PC-3 (cell line): ENCODE results near the gene CARNS1. TPM values are rescaled to one million over a fixed set of nuclear protein-coding genes. Genes with fewer than 3 reads are reported as not detected.

Source experiments
- ATAC-seq: fragments of 200-7000 bp; cut with Tn5 transposase; 2 replicates; pipeline ENCODE4 v1.9.1; 2020; ENCODE audit warnings: mild to moderate bottlenecking, moderate library complexity
- BruUV-seq: library from RNA; stranded (reverse); fragments of 400-500 nt; replicated peaks from 2 replicates; lab custom pipeline; 2021; lab: Mats Ljungman, UMichigan
- CTCF ChIA-PET: fragments of 300-600 bp; sonication (Branson Sonifier 250); formaldehyde crosslinking; loops from one replicate; lab custom pipeline; 2022; ENCODE audit warnings: antibody characterized with exemption; lab: Charles Lee
- POLR2A ChIA-PET: fragments of 300-600 bp; sonication (Branson Sonifier 250); formaldehyde crosslinking; loops from one replicate; lab custom pipeline; 2022; ENCODE audit warnings: antibody characterized with exemption; ENCODE audit not compliant: unreplicated experiment; lab: Charles Lee
- DNase-seq: peaks from one replicate; pipeline ENCODE4 v3.0.0-alpha.2; 2015
- H2AFZ ChIP-seq: fragments of 300-600 bp; sonication (generic); 2 replicates; pipeline ENCODE4 v1.6.0; 2016; ENCODE audit warnings: antibody characterized with exemption, low read length
- H3F3A ChIP-seq: fragments of 300-600 bp; sonication (generic); one replicate; pipeline ENCODE4 v1.6.0; 2017; ENCODE audit warnings: antibody characterized with exemption, low read length, control low read depth, mild to moderate bottlenecking; ENCODE audit not compliant: unreplicated experiment
- H3K27ac ChIP-seq: fragments of 300-600 bp; sonication (generic); 2 replicates; pipeline ENCODE4 v1.5.1; 2016; ENCODE audit warnings: mild to moderate bottlenecking, low read length
- H3K27me3 ChIP-seq: fragments of 300-600 bp; sonication (generic); 2 replicates; pipeline ENCODE4 v1.6.1; 2016; ENCODE audit warnings: low read length, mixed read lengths
- H3K36me3 ChIP-seq: fragments of 300-600 bp; sonication (generic); 2 replicates; pipeline ENCODE4 v1.6.1; 2016; ENCODE audit warnings: low read depth, mixed run types, low read length, mixed read lengths
- H3K4me1 ChIP-seq: fragments of 300-600 bp; sonication (generic); 2 replicates; pipeline ENCODE4 v1.5.1; 2016; ENCODE audit warnings: low read length; ENCODE audit not compliant: insufficient read depth
- H3K4me2 ChIP-seq: fragments of 300-600 bp; sonication (generic); 2 replicates; pipeline ENCODE4 v1.6.0; 2016; ENCODE audit warnings: low read length
- H3K4me3 ChIP-seq: fragments of 300-600 bp; sonication (generic); 2 replicates; pipeline ENCODE4 v1.5.1; 2016; ENCODE audit warnings: mild to moderate bottlenecking, low read length, mixed read lengths
- H3K79me2 ChIP-seq: fragments of 300-600 bp; sonication (generic); 2 replicates; pipeline ENCODE4 v1.6.1; 2017; ENCODE audit warnings: low read length, mixed read lengths
- H3K9ac ChIP-seq: fragments of 300-600 bp; sonication (generic); 2 replicates; pipeline ENCODE4 v1.6.0; 2016; ENCODE audit warnings: mild to moderate bottlenecking, low read length
- H3K9me2 ChIP-seq: fragments of 300-600 bp; sonication (generic); replicated peaks from 2 replicates; pipeline ENCODE4 v1.6.1; 2016; ENCODE audit warnings: mixed run types, low read length, mixed read lengths
- H3K9me3 ChIP-seq: fragments of 300-600 bp; sonication (generic); 2 replicates; pipeline ENCODE4 v1.6.1; 2016; ENCODE audit warnings: low read length, mixed read lengths
- H4K20me1 ChIP-seq: fragments of 300-600 bp; sonication (generic); 2 replicates; pipeline ENCODE4 v1.6.1; 2016; ENCODE audit warnings: low read length, mixed read lengths
- EZH2 ChIP-seq: fragments of 300-600 bp; sonication (generic); IDR thresholded peaks from one replicate; pipeline ENCODE4 v1.6.1; 2017; ENCODE audit warnings: antibody characterized with exemption, mild to moderate bottlenecking, low read length; ENCODE audit not compliant: unreplicated experiment
- EZH2phosphoT487 ChIP-seq: fragments of 300-600 bp; sonication (generic); IDR thresholded peaks from 2 replicates; pipeline ENCODE4 v1.6.1; 2018; ENCODE audit warnings: mild to moderate bottlenecking, antibody characterized with exemption, low read length, borderline replicate concordance
- intact Hi-C: fragments of 100-400 bp; cut with micrococcal nuclease; formaldehyde crosslinking; loops from 2 replicates; pipeline ENCODE4 v1.9.0; 2023
- total RNA-seq: library from RNA; depleted of rRNA; stranded (reverse); fragments of >200 nt; gene quantifications from 2 replicates; pipeline ENCODE4 v1.2.3, GENCODE V29; 2014
- TF ChIP-seq, protein P1 (sequence below): fragments of 300-600 bp; sonication (generic); conservative IDR thresholded peaks from 2 replicates; pipeline ENCODE4 v1.5.1; 2017; ENCODE audit warnings: antibody characterized with exemption, low read depth, mild to moderate bottlenecking, low read length

The CARNS1 gene
- total RNA-seq, 1 experiment from 2014 or later, result 0.22 TPM

DNA sequence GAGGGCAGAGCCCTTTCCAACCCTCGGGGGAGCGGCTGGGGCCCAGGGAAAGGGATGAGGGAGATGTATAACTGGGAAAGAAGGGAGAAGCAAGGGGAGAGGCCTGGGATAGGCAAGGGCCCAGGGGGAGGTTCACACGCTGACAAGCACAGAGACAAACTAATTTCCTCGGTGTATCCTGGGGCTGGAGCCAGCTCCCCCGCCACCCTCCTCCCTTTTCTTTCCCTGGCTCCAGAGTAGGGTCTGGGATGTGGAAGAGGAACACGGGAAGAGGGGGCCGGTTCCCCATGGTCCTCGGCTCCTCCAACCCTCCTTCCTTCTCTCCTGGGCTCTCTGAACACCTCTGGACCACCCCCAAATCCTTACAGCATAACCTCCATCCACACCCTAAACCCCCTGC, 48.9 kb upstream of the CARNS1 start:
- no peak for TF ChIP-seq EZH2phosphoT487
- TF ChIP-seq EZH2, result no peak
- TF ChIP-seq, protein P1, sequence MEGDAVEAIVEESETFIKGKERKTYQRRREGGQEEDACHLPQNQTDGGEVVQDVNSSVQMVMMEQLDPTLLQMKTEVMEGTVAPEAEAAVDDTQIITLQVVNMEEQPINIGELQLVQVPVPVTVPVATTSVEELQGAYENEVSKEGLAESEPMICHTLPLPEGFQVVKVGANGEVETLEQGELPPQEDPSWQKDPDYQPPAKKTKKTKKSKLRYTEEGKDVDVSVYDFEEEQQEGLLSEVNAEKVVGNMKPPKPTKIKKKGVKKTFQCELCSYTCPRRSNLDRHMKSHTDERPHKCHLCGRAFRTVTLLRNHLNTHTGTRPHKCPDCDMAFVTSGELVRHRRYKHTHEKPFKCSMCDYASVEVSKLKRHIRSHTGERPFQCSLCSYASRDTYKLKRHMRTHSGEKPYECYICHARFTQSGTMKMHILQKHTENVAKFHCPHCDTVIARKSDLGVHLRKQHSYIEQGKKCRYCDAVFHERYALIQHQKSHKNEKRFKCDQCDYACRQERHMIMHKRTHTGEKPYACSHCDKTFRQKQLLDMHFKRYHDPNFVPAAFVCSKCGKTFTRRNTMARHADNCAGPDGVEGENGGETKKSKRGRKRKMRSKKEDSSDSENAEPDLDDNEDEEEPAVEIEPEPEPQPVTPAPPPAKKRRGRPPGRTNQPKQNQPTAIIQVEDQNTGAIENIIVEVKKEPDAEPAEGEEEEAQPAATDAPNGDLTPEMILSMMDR, result no peak
- BruUV-seq, result no TSS peak
- CTCF ChIA-PET, result no interaction called here

GRCh38 chr11:67366961-67367760, 48.3 kb upstream of the CARNS1 start:
- H3K36me3 ChIP-seq, result peaks cover 45% of the 10 kb centered on the region; the same call in 1 of the 2 replicates
- peaks cover 62% of the 10 kb centered on the region for H4K20me1 ChIP-seq
- peaks cover 5% of the 10 kb centered on the region for H3F3A ChIP-seq
- no peak overlapping the region for H2AFZ ChIP-seq
- intact Hi-C loops, result no loop called here
- H3K4me2 ChIP-seq, result no peak overlapping the region
- BruUV-seq, result no TSS peak
- H3K9me2 ChIP-seq, result no peaks in the 10 kb centered on the region
- POLR2A ChIA-PET, result no interaction called here
- no peaks in the 10 kb centered on the region for H3K9me3 ChIP-seq
- no peak overlapping the region for H3K9ac ChIP-seq
- CTCF ChIA-PET, result no interaction called here
- H3K27ac ChIP-seq, result no peak overlapping the region
- peaks cover 76% of the 10 kb centered on the region for H3K79me2 ChIP-seq
- no peaks in the 10 kb centered on the region for H3K27me3 ChIP-seq
- TF ChIP-seq EZH2phosphoT487 (no peak), EZH2 (no peak)
- TF ChIP-seq, protein P1, result no peak
- peaks cover 18% of the 10 kb centered on the region for H3K4me1 ChIP-seq
- ATAC-seq, result no peak
- DNase-seq, result no peak
- no peak overlapping the region for H3K4me3 ChIP-seq

More for the DNA sequence above, 48.9 kb upstream of the CARNS1 start:
- no peak overlapping the region for H3K4me2 ChIP-seq
- H3F3A ChIP-seq, result peaks cover 5% of the 10 kb centered on the region
- H3K27me3 ChIP-seq, result no peaks in the 10 kb centered on the region
- no peaks in the 10 kb centered on the region for H3K9me2 ChIP-seq
- intact Hi-C loops, result no loop called here
- H3K4me1 ChIP-seq, result peaks cover 12% of the 10 kb centered on the region
- ATAC-seq (no peak), DNase-seq (no peak)
- peaks cover 70% of the 10 kb centered on the region for H3K79me2 ChIP-seq
- H3K4me3 ChIP-seq, result no peak overlapping the region
- no peaks in the 10 kb centered on the region for H3K9me3 ChIP-seq
- H3K27ac ChIP-seq, result no peak overlapping the region
- H3K36me3 ChIP-seq, result peaks cover 42% of the 10 kb centered on the region; the same call in 1 of the 2 replicates
- POLR2A ChIA-PET, result no interaction called here
- H2AFZ ChIP-seq, result no peak overlapping the region
- peaks cover 56% of the 10 kb centered on the region for H4K20me1 ChIP-seq
- H3K9ac ChIP-seq, result no peak overlapping the region

DNA sequence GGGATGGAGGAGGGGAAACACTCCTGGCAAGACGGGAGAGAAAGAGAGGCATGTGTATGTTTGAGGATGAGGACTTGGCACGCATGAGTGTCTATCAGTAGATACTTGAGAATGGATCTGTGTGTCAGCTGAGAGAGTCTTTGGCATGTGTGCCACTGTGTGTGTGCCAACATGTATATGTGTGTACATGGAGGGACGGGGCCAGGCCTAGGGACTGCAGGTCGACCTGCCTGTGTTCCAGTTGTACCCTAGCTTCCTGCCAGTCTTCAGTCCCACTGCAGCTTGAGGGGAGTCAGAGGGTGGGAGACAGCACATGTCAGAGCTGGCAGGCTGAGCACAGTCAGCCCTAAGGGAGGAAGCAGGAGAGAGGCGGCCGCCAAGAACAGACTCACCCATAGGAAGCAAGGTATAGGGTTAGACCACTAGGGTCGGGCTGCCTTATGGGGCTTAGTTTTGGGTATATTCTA, 47.7 kb upstream of the CARNS1 start:
- H3K9me3 ChIP-seq, result no peaks in the 10 kb centered on the region
- no peak overlapping the region for H3K9ac ChIP-seq
- ATAC-seq (no peak), DNase-seq (no peak)
- H3K4me3 ChIP-seq, result no peak overlapping the region
- no peak overlapping the region for H2AFZ ChIP-seq
- no peaks in the 10 kb centered on the region for H3K9me2 ChIP-seq
- H3K27me3 ChIP-seq, result no peaks in the 10 kb centered on the region
- no peak overlapping the region for H3K4me2 ChIP-seq
- TF ChIP-seq, protein P1, result no peak
- TF ChIP-seq EZH2 (no peak), EZH2phosphoT487 (no peak)
- peaks cover 18% of the 10 kb centered on the region for H3K4me1 ChIP-seq
- peaks cover 45% of the 10 kb centered on the region; the same call in 1 of the 2 replicates for H3K36me3 ChIP-seq
- ChIA-PET POLR2A (no interaction called here), CTCF (no interaction called here)
- BruUV-seq, result no TSS peak
- peaks cover 81% of the 10 kb centered on the region for H3K79me2 ChIP-seq
- no peak overlapping the region for H3K27ac ChIP-seq
- intact Hi-C loops, result no loop called here
- H4K20me1 ChIP-seq, result peaks cover 63% of the 10 kb centered on the region
- H3F3A ChIP-seq, result peaks cover 5% of the 10 kb centered on the region
